GM13976 (cell line): ENCODE results near the gene FBXW2.

Experiments used
- DNase-seq: peaks from one replicate; pipeline ENCODE4 v3.0.0; 2012; ENCODE audit warnings: low spot score
- in situ Hi-C: fragments of 300-500 bp; cut with MboI; formaldehyde crosslinking; loops from one replicate; pipeline ENCODE4 v1.12.0; 2022; ENCODE audit warnings: low sequenced_read_pairs, mixed read lengths, inconsistent platforms; ENCODE audit not compliant: unreplicated experiment
- TF ChIP-seq, protein P1 (sequence below): IDR thresholded peaks from 2 replicates; pipeline ENCODE4 v1.5.1; 2012; ENCODE audit warnings: borderline replicate concordance, mild to moderate bottlenecking; ENCODE audit not compliant: insufficient read depth; ENCODE audit errors: extremely low read depth, missing control alignments, control extremely low read depth

FBXW2 gene

DNA sequence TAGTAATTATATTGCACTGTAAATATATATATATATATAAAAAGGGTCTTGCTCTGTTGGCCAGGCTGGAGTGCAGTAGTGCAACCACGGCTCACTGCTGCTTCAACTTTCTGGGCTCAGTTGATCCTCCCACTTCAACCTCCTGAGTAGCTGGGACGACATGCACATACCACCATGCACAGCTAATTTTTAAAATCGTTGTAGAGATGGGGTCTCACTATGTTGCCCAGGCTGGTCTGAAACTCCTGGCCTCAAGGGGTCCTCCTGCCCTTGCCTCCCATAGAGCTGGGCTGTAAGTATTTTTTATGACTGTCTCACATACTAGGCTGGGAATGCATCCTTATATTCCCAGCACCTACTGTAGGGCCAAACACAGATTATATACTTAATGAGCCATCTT is 37.6 kb upstream of the FBXW2 start:
- in situ Hi-C loops: no loop called here
- DNase-seq: no peak
- TF ChIP-seq, protein P1, sequence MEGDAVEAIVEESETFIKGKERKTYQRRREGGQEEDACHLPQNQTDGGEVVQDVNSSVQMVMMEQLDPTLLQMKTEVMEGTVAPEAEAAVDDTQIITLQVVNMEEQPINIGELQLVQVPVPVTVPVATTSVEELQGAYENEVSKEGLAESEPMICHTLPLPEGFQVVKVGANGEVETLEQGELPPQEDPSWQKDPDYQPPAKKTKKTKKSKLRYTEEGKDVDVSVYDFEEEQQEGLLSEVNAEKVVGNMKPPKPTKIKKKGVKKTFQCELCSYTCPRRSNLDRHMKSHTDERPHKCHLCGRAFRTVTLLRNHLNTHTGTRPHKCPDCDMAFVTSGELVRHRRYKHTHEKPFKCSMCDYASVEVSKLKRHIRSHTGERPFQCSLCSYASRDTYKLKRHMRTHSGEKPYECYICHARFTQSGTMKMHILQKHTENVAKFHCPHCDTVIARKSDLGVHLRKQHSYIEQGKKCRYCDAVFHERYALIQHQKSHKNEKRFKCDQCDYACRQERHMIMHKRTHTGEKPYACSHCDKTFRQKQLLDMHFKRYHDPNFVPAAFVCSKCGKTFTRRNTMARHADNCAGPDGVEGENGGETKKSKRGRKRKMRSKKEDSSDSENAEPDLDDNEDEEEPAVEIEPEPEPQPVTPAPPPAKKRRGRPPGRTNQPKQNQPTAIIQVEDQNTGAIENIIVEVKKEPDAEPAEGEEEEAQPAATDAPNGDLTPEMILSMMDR: no peak

DNA sequence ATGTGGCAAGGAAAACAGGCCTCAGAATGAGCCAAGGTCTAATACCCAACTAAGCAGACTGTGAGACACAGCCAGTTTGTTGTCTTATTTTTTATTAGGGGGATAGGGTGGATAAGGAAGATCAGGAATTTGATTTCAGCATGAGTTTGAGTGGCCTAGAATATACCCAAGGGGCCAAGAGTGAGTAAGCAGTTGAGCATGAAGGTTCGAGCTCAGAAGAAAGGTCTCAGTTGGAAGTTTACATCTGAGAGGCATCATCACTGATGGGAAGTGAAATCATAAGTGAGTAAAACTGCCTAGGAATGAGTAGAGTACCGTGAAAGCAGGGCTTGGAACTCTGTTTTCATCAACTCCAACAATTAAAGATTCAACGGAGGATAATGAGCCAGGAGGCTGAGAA is 36.9 kb upstream of the FBXW2 start:
- TF ChIP-seq, protein P1: no peak
- no peak for DNase-seq
- in situ Hi-C loops: no loop called here

DNA sequence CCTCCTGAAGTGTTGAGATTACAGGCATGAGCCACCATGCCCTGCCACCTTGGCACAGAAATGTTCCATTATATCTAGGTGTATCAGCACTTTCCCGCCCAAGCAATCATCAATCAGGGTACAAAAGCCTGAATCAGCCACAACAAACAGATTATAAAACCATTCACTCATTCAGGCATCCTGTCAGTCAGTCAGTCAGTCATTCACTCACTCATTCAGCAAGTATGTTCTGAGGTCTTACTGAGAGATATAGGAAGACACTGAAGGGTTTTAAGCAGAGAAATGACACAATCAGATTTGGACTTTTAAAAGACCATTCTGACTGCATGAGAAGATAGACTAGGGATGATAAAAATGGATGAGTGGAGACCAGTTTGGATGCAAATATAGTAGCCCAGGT is 36.4 kb upstream of the FBXW2 start:
- TF ChIP-seq, protein P1: no peak
- no peak for DNase-seq
- in situ Hi-C loops: no loop called here

- in situ Hi-C loops: no loop called here
- TF ChIP-seq, protein P1: no peak
- no peak for DNase-seq
Observed at GRCh38 chr9:120820095-120820494, 26.9 kb upstream of the FBXW2 start.

DNA sequence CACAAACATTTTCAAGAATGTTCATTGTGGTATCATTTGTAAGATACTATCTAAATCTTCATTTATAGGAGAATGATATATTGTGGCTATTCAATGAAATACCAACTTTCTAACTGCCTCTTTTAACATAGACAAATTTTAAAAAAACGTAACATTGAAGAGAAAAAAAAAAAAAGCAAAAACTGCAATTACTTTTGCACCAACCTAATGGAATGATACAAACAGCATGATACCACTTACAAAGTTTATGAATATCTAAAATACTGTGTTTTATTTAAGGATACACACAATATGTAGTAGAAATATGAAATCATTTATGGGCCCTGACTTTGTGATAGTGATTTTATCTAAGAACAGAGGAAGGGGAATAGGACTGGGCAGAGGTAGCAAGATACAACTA is 25.4 kb upstream of the FBXW2 start:
- DNase-seq: no peak
- TF ChIP-seq, protein P1: no peak
- in situ Hi-C loops: no loop called here

DNA sequence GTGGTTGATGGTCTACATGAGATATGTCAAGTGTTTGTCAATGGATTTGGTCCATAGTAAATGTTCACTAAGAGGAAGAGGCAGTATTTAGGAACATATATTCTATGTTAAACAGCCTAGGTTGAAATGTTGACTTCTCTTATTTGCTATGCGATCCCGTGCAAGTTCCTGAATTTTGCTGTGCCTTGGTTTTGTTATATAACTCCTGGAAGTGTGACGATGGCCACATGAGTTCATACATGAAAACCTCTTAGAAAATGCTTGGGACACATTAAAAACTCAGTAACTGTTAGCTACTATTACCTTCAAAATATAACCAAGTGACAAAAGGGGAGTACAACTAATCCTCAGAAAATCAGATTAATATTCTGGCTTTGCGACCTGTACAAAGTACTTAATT is 21.9 kb upstream of the FBXW2 start:
- DNase-seq: no peak
- TF ChIP-seq, protein P1: no peak
- in situ Hi-C loops: no loop called here

DNA sequence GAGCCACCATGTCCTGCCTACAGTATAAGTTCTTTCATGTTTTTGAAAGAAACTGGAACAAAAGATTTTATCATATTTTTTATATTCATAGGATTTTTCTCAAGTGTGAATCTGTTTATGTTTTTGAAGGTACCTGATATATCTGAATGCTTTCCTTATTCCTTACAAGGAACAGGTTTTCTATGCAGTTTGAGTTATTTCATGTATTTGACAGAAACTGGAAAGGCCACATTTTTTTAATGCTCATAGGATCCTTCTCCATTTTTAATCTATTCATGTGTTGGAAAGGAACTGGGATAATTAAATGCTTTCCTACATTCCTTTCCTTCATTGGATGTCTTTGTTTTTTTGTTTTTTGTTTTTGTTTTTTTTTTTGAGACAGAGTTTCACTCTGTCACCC is 15.7 kb upstream of the FBXW2 start:
- TF ChIP-seq, protein P1: no peak
- no peak for DNase-seq
- in situ Hi-C loops: no loop called here
